VCaP (cell line): Measurements from ENCODE around the gene UNKL.
A peak's percentile ranks its signal among the peaks of the same experiment; 100 is the strongest.

Experiments
- H3K27ac ChIP-seq: fragments of 450-650 bp; 2 replicates; pipeline ENCODE4 v1.5.1; 2017
- TF ChIP-seq, protein P1 (sequence below): fragments of 450-650 bp; conservative IDR thresholded peaks from 2 replicates; pipeline ENCODE4 v1.5.1; 2017; ENCODE audit warnings: mild to moderate bottlenecking, moderate library complexity

UNKL gene

GRCh38 chr16:1356061-1356900 lies 58.2 kb downstream of the UNKL start:
- H3K27ac ChIP-seq: no peak overlapping the region
- TF ChIP-seq, protein P1, sequence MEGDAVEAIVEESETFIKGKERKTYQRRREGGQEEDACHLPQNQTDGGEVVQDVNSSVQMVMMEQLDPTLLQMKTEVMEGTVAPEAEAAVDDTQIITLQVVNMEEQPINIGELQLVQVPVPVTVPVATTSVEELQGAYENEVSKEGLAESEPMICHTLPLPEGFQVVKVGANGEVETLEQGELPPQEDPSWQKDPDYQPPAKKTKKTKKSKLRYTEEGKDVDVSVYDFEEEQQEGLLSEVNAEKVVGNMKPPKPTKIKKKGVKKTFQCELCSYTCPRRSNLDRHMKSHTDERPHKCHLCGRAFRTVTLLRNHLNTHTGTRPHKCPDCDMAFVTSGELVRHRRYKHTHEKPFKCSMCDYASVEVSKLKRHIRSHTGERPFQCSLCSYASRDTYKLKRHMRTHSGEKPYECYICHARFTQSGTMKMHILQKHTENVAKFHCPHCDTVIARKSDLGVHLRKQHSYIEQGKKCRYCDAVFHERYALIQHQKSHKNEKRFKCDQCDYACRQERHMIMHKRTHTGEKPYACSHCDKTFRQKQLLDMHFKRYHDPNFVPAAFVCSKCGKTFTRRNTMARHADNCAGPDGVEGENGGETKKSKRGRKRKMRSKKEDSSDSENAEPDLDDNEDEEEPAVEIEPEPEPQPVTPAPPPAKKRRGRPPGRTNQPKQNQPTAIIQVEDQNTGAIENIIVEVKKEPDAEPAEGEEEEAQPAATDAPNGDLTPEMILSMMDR: no peak

- TF ChIP-seq, protein P1: no peak
- no peak overlapping the region for H3K27ac ChIP-seq
Observed at GRCh38 chr16:1355591-1355990, 58.9 kb downstream of the UNKL start.

DNA sequence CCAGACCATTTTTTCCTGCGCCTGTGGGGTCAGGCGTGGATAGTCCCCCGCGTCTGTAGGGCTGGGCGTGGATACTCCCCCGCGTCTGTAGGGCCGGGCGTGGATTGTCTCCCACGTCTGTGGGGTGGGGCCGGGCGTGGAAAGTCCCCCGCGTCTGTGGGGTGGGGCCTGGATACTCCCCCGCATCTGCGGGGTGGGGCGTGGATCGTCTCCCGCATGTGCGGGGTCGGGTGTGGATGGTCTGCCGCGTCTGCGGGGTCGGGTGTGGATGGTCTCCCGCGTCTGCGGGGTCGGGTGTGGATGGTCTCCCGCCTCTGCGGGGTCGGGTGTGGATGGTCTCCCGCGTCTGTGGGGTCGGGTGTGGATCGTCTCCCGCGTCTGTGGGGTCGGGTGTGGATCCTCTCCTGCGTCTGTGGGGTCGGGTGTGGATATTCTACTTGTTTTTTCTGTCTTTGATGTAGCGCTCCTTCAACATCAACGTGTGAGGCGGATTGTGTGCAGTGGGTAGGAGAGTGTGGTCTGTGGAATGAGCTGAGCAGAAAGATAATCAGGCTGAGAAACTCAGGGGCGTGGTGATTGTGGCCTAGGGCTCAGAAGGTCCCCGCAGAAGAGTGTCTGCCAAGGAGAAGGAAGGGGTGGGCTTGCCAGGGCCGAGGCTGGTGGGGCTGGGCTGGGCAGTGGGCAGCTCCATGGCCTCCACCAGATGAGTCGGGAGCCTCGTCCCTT lies 59.5 kb downstream of the UNKL start:
- H3K27ac ChIP-seq: no peak overlapping the region
- TF ChIP-seq, protein P1: no peak

DNA sequence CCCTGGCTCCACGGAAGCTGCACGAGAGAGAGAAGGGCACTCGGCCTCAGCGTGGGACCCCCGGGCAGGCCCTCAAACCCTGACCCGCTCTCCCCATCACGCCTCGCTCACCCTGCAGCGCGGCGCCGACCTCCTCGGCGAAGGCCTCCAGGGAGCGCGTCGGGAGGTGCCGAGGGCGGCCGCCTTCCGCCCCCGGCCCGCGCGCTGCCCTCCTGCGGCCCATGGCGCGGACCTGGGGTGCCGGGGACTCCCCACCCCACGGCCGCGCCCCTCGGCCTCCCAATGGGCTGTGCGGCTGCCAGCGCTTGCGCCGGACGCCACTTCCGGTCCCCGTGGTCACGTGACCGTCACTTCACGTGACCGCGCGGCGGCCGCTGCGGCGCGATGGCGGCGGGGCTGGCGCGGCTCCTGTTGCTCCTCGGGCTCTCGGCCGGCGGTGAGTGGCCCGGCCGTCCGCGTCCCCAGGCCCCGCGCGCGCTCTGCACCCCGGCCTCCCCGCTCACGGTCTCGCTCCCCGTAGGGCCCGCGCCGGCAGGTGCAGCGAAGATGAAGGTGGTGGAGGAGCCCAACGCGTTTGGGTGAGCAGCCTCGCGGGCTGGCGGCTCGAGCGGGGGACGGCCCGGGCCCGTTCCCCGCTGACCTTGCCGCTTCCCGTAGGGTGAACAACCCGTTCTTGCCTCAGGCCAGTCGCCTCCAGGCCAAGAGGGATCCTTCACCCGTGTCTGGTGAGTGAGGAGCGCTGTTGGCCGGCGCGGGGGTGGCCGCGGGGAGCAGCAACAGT lies 62.7 kb downstream of the UNKL start, which contains the start of the genes GNPTG and TSR3:
TSS of gene GNPTG (plus strand) at position 350 of the 781 bp plus-strand sequence. CDS start at position 385, 35 bp downstream.
TSS of gene TSR3 (minus strand) at position 297 of the 781 bp plus-strand sequence. CDS start at position 223, 74 bp downstream.
- TF ChIP-seq, protein P1: no peak
- peak within 1 kb of the TSS; percentile 61; the same call in 1 of the 2 replicates for H3K27ac ChIP-seq

DNA sequence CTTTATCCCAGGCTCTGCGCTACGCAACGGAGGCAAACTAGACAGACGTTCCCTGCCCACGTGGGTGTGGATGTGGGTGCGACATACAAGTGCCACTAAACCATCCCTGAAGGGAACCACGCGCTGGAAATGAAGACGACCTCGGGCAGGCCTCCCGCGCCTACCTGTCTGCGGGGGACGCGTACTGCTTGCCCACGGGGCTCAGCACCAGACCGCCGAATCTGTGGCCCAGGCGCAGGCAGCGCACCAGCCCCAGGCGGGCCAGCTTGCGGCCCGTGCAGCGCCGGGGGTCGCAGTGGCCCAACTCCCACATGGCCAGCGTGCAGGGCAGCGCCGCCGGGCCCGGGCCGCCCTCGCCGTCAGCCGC lies 63.3 kb downstream of the UNKL start:
- TF ChIP-seq, protein P1: no peak
- H3K27ac ChIP-seq: peak overlapping the region; percentile 61; the same call in 1 of the 2 replicates

DNA sequence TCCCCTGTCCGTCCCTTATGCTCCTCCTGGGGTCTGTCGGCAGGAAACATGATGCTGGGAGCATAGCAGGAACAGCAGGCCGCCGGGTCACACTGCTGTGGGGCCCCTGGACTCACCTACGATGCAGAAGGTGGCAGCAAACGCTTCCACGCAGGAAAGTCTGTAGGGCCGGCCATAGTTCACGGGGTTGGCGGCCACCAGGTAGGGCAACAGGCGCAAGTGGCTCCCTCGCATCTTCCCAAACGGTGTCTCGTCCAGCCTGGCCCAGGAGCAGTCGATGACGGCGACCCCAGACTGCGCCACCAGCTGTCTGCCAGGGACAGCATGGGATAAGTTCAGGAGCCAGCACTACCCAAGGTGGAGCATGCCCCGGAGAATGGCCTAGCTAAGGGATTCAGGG lies 63.8 kb downstream of the UNKL start:
- H3K27ac ChIP-seq: no peak overlapping the region; the same call in 1 of the 2 replicates
- TF ChIP-seq, protein P1: no peak
